ENCODE measurements around the gene DDA1.

Gene DDA1

DNA sequence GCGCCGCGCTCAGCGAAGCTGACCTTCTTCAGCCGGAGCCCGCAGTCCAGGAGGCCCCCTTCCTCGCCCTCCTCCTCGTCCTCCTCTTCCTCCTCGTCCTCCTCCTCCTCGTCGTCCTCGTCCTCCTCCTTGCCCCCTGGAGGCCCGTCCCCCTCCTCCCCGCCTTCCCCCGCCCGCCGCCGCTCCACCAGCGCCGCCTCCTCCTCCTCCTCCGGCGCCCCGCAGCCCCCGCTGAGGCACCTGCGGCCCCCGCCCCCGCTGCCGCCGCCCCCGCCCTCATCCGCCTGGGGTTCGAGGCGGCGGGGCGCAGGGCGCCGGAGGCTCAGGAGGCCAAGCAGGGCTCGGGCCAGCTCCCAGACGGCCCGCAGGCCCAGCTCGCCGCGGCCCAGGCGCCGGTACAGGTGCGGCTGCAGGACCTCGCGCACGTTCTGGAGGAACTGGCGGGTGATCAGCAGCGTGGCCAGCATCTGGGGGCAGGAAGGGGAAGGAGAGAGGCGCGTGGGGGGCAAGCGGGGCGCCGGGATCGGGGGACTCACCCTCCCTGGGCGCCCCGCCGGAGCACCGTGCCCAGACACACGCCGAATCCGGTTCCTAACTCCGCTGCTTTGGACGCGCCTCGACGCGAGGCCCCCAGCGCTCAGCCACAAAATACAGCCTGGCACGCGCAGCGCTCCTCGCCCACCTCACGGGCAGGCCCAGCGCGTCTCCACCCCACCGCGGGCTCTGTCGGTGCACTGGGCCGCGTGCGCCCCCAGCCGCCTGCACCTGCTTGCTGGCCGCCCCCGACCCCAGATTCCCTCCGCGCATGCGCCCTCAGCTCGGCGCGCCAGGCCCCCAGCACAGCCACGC, 19.4 kb downstream of the DDA1 start:
- TF ChIP-seq, protein P1, sequence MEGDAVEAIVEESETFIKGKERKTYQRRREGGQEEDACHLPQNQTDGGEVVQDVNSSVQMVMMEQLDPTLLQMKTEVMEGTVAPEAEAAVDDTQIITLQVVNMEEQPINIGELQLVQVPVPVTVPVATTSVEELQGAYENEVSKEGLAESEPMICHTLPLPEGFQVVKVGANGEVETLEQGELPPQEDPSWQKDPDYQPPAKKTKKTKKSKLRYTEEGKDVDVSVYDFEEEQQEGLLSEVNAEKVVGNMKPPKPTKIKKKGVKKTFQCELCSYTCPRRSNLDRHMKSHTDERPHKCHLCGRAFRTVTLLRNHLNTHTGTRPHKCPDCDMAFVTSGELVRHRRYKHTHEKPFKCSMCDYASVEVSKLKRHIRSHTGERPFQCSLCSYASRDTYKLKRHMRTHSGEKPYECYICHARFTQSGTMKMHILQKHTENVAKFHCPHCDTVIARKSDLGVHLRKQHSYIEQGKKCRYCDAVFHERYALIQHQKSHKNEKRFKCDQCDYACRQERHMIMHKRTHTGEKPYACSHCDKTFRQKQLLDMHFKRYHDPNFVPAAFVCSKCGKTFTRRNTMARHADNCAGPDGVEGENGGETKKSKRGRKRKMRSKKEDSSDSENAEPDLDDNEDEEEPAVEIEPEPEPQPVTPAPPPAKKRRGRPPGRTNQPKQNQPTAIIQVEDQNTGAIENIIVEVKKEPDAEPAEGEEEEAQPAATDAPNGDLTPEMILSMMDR (IDR thresholded peaks at IDR 0.05; ENCODE audit: low read depth, low read length), result no peak
- TF ChIP-seq MAX (IDR thresholded peaks at IDR 0.05; ENCODE audit: low read depth, low read length), result no peak
- no peak for TF ChIP-seq MYC (IDR thresholded peaks at IDR 0.05; ENCODE audit: low read depth, low read length)
- no peak for TF ChIP-seq POLR2A (IDR thresholded peaks at IDR 0.05; ENCODE audit: extremely low read depth, insufficient read length)
- DNase-seq (ENCODE audit: low read depth), result no peak
- H3K4me3 ChIP-seq (ENCODE audit: low read depth, low read length), result no peak overlapping the region

DNA sequence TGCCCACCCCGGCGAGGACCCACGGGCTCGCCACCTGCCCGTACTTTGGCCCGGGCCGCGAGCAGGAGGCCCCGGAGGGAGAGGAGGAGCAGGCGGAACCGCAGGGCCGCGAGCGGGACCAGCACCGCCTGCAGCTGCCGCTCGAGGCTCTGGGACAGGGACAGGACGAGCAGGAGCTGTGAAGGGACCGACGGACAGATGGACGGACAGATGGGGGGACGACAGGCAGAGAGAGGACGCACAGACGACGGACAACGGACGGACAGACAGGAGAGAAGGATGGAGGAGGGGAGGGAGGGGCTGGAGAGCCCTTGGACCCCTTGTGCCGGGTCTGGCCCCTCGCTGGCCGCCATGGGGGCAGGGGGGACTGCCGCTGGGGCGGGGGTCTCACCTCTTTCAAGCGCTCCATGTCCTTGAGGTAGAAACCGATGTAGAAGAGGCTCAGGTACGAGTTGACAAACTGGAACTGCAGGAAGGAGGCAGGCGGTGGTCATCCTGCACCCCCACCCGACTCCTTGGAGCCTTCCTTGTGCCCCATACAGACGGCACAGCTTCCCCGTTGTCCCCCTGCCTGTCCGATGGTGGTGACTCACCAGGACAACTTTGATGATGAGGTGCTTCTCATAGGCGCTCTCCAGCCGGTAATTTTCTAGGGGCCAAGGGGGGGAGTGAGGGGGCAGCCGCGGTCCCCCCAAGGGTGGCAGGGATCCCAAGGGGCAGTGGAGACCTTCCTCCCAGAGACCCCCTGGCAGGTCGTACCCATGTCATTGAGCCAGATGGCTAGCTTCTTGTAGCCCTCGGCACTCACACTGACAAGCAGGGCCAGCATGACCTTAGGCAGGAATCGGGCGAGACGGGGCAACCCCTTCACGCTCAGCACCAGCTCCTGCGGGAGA, 20.3 kb downstream of the DDA1 start:
- TF ChIP-seq MYC (IDR thresholded peaks at IDR 0.05; ENCODE audit: low read depth, low read length) (no peak), MAX (IDR thresholded peaks at IDR 0.05; ENCODE audit: low read depth, low read length) (no peak), POLR2A (IDR thresholded peaks at IDR 0.05; ENCODE audit: extremely low read depth, insufficient read length) (no peak)
- TF ChIP-seq, protein P1 (IDR thresholded peaks at IDR 0.05; ENCODE audit: low read depth, low read length), result no peak
- H3K4me3 ChIP-seq (ENCODE audit: low read depth, low read length), result no peak overlapping the region
- DNase-seq (ENCODE audit: low read depth), result no peak

DNA sequence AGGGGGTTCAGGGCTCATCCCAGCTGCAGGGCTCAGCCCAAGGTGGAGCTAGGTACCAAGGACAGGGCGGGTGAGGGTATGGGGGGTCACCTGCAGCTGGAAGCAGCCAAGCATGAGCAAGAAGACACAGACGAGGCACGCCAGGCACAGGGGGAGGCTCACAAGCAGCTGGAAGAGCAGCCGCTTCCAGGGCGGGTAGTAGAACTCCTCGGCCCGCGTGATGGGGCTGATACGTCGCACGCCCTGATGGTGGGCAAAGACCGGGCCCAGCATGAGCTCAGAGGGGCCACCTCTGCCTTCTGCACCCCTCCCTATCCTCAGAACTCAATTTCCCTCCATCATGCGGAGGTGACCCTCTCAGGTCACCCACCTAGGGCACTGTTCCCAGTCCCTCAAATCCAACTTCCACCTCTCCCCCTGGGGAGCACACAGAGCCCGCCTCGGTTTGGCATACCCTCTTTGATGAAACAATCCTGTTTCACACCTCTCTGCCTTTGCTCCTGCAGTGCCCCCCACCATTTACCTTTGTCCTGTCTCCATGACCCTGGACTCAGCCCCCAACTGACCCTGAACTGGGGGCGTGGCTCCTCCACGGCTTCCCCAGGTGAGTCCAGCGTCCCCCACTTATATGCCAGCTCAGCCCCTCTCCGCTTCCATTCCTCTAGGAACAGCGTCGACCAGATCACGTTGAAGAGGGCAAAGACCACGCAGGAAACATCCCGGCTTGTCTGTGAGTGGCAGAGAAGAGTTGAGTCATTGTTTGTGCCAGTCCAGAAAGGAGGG, 21.1 kb downstream of the DDA1 start:
- no peak for DNase-seq (ENCODE audit: low read depth)
- no peak overlapping the region for H3K4me3 ChIP-seq (ENCODE audit: low read depth, low read length)
- TF ChIP-seq MYC (IDR thresholded peaks at IDR 0.05; ENCODE audit: low read depth, low read length) (no peak), MAX (IDR thresholded peaks at IDR 0.05; ENCODE audit: low read depth, low read length) (no peak), POLR2A (IDR thresholded peaks at IDR 0.05; ENCODE audit: extremely low read depth, insufficient read length) (no peak)
- TF ChIP-seq, protein P1 (IDR thresholded peaks at IDR 0.05; ENCODE audit: low read depth, low read length), result no peak

GRCh38 chr19:17331045-17331558, 21.7 kb downstream of the DDA1 start:
- no peak for DNase-seq (ENCODE audit: low read depth)
- TF ChIP-seq, protein P1 (IDR thresholded peaks at IDR 0.05; ENCODE audit: low read depth, low read length), result no peak
- TF ChIP-seq POLR2A (IDR thresholded peaks at IDR 0.05; ENCODE audit: extremely low read depth, insufficient read length), result no peak
- no peak for TF ChIP-seq MAX (IDR thresholded peaks at IDR 0.05; ENCODE audit: low read depth, low read length)
- no peak for TF ChIP-seq MYC (IDR thresholded peaks at IDR 0.05; ENCODE audit: low read depth, low read length)
- no peak overlapping the region for H3K4me3 ChIP-seq (ENCODE audit: low read depth, low read length)

DNA sequence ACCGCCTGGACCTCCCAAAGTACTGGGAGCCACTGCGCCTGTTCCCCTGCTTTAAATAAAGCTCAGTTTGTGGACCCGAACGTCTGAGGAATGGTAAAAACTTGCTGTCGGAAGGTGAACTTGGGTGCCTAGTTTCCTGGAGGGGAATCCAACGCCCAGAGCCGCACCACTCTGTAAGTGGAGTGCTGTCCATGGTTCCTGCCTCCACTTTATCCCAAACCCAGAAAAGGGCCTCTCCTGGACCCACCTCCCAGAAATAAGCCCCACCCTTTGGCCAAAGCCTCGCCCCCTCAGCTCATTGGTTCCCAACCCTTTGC, 23.0 kb downstream of the DDA1 start:
- no peak overlapping the region for H3K4me3 ChIP-seq (ENCODE audit: low read depth, low read length)
- no peak for DNase-seq (ENCODE audit: low read depth)
- TF ChIP-seq, protein P1 (IDR thresholded peaks at IDR 0.05; ENCODE audit: low read depth, low read length), result no peak
- TF ChIP-seq MAX (IDR thresholded peaks at IDR 0.05; ENCODE audit: low read depth, low read length), result no peak
- TF ChIP-seq POLR2A (IDR thresholded peaks at IDR 0.05; ENCODE audit: extremely low read depth, insufficient read length), result no peak
- TF ChIP-seq MYC (IDR thresholded peaks at IDR 0.05; ENCODE audit: low read depth, low read length), result no peak
